GM21619 (cell line): ENCODE results near the gene MPZ.
"Not testable (repeated sequence)": the region's sequence is repeated elsewhere in the genome, so short reads cannot be mapped to it uniquely, and the experiment has no call there.

Source experiments
- ATAC-seq: cut with Tn5 transposase; IDR thresholded peaks from one replicate; pipeline ENCODE4 v1.9.1; 2021; ENCODE audit not compliant: unreplicated experiment

Gene MPZ

DNA sequence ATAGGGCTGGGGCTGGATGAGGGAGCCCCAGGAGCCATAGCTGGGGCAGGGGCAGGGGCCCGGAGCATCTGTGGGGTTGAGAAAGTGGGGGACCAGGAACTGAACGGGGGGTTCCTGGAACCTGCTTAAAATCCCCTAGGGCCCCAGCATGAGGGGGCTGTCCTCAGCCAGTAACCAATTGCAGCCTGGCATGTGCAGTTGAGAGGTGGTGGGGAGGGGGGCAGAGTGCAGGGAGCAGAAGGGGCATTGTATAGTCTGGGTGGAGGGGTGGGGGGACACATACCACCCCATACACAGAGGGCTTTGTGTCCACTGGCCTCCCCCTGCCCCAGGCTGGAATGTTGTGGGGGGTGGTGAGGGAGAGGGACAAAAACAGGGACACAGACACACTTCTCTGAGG is at the start of gene MPZ:
MPZ (minus strand) TSS at position 101 of the 400 bp plus-strand sequence; CDS start at position 38, 63 bp downstream.
- ATAC-seq, result no peak

DNA sequence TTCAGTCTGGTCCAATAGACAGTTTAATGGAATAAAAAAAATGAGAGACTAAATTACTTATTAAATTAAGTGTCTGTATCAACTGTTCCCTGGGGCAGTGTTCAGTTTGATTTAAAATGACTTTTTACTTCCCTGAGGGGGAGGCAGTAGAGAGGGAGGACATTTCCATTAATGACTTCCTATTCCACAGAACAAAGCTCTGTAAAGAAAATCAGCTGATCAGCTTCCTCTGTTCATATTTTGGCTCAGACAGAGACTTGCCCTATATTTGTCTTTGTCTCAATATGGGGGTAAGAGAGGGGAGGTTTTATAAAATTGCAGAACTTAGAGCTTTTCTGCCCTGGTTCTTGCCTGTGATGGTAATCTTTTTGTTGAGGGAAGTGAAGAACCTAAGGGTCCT is 49.5 kb upstream of the MPZ start:
- no peak for ATAC-seq

DNA sequence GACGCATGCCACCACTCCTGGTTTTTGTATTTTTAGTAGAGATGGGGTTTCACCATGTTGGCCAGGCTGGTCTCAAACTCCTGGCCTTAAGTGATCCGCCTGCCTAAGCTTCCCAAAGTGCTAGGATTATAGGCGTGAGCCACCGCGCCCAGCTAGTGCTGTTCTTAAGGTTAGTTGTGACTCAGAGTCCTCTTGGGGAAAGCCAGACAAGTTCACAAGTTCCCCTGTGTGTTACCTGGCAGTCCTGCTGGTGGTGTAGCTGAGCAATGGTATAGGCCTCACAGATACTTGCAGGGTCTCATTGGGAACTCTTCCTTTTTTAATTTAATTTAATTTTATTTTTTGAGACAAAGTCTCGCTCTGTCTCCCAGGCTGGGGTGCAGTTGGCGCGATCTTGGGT is 47.3 kb upstream of the MPZ start:
- ATAC-seq, result no peak

DNA sequence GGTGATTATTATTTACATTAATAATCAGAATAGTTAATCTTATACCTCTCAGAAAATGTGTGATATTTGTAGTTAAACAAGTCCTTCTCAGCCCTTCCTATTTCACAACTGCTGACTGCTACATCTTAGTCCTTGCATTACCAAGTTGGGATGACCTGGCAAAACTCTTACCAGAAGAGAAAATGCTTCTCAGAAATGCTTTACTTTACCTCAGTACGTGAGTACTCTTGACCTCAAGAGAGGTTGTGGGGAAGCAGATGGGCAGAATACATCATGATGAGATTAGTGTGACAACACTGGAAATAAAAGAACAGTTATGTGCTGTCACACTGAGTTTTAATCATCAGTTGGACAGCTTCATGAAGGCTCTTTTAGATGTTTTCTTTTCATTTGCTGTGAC is 41.7 kb upstream of the MPZ start:
- ATAC-seq, result no peak

DNA sequence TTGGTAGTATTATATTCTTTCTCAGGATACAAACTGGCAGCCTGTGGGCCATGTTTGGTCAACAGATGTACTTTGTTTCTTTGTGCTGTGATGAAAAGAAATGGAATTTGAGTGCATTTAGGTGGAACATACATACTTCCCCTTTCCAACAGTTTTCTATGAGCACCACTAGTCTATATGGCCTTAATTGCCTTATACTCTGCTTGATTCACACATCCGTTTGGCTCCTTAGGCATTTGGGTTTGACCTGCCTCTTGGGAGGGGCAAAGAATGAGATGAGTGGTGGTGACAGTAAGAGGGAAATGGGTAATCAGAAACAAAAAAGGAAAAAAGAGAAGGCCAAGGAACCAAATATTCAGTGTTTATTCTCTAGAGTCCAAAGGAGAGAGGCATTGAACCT is 40.9 kb upstream of the MPZ start:
- ATAC-seq, result no peak

DNA sequence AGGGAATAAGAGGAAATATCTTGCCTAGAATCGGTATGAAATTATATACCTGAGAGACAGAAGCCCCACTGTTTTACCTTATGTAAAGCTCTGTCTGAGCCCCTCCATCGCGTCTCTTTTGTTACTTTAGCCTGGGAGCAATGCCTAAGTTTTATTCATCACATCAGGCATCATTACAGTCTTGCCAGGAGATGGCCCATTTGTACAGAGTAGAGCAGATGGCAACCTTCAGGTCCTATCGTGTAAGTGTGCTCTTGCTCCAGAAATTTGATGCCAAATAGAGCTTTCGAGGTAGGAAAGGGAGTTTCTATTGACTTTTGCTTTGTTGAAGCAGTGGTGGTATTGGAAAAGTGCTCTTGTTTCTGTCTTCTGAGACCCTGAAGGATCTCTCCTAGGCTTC is 33.1 kb upstream of the MPZ start:
- ATAC-seq, result no peak

DNA sequence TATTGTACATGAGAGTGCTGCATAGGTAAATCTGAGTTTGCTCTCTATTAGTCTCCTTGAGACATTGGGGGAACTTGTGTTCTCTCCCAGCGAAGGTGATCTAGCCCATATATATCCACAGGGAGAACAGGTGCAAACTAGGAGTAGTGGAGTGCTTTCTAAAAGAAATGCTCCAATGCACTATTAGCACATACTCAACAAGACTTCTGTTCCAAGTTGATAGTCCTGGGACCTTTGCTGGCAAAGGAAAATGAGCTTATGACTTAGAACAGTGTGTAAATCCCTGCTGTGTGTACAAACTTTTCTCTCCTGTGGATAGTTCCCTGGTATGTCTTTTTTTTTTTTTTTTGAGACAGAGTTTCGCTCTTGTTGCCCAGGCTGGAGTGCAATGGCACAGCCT is 32.4 kb upstream of the MPZ start:
- no peak for ATAC-seq

DNA sequence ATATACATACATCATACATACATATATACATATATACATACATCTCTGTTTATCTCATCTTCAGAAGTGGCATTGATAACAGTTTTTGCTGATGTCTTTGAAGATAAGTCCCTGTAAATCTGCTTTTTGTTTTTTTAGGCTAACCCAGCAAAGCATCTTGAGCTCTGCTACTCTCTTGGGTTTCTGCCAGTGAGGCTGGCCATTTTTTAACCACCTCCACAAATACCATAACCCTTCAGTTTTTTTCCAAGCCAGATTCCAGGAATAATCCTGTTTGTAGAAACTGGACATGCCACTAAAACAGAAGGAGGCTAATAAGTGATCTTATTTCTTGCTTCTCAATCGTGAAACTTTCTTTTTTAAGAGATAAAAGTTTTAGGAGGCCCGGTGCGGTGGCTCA is 26.0 kb upstream of the MPZ start:
- no peak for ATAC-seq

DNA sequence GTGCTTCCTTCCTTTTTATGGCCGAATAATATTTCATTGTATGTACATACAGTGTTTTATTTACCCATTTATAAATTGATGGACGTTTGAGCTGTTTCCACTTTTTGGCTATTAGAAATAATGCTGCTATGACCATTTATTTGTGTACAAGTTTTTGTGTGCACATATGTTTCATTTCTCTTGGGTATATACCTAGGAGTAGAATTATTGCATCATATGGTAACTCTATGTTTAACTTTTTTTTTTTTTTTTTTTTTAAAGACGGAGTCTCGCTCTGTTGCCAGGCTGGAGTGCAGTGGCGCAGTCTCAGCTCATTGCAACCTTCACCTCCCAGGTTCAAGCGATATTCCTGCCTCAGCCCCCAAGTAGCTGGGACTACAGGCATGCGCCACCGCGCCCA is 23.4 kb upstream of the MPZ start:
- ATAC-seq, result no peak

DNA sequence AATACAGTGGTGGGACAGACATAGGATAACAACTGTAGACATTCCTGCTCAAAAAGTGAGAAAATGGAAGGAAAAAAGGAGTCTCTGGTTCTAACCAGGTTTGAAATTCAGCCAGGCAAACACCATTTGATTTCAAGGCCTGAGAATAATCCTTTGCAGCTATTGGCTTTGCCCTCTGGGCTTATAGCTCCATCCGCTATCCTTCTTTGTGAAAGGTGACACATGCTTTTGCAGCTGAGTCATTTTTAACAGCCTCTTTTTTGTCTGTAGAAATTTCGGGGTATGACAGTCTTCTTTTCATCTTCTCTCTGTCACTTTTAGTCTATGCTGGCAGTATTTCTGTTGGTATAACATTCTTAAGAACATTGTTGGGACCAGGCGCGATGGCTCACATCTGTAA is 20.6 kb upstream of the MPZ start:
- no peak for ATAC-seq

DNA sequence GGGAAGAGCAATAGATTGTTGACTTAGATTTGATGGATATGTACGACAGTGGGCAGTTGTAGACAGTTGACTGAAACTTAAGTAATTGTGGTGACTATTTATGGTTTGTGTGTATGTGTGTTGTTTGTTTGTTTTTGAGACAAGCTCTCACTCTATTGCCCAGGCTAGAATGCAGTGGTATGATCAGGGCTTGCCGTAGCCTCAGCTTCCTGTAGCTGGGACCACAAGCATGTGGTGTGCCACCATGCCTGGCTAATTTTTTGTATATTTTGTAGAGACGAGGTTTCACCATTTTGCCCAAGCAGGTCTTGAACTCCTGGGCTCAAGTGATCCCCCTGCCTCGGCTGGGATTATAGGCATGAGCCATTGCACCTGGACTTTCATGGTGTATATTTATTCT is 14.3 kb upstream of the MPZ start:
- ATAC-seq, result no peak

DNA sequence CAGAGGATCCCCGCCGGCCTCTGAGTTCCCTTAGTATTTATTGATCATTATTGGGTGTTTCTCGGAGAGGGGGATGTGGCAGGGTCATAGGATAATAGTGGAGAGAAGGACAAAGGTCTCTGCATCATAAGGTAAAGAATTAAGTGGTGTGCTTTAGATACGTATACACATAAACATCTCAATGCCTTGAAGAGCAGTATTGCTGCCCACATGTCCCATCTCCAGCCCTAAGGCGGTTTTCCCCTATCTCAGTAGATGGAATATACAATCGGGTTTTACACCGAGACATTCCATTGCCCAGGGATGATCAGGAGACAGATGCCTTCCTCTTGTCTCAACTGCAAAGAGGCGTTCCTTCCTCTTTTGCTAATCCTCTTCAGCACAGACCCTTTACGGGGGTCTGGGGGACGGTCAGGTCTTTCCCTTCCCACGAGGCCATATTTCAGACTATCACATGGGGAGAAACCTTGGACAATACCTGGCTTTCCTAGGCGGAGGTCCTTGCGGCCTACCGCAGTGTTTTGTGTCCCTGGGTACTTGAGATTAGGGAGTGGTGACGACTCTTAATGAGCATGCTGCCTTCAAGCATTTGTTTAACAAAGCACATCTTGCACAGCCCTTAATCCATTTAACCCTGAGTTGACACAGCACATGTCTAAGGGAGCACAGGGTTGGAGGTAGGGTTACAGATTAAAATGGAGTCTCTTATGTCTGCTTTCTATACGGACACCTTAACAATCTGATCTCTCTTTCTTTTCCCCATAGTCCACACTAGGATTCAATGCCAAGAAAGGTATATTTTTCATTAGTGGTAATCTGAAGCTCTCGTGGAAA is 6.3 kb upstream of the MPZ start:
- ATAC-seq, result not testable (repeated sequence)

DNA sequence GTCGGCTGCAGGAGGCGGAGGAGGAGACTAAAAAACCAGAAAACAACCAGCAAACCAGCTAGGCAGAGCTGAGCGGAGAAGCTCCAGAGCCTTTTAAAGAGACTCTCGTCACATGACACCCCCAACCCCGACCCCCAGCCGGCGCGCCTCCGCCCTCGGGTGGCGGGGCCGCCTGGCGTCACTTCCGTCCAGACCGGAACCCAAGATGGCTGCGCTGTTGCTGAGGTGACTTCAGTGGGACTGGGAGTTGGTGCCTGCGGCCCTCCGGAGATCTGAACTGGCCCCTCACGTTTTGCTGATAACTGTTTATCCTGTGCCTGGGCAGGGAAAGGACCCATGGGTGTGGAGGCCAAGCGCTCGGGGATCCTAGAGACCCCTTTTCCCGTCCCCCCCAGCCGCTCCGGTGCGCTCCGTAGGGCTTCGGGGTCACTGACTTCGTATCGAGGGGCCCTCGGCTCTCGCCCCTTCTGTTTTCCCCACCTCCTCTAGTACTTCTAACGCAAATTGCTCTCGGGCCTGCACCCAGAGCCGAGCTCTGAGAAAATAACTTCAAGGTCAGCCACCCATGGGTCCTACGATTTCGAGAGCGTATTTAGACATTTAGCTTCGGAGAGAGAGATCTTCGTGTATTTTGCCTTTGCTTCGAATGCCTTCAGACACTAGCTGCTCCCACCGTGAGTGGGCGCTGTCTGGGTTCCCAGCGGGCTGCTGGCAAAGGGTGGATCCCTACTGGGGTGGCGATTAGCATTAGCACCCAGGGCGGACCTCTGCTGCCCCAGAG is 4.6 kb upstream of the MPZ start, which contains the start of gene SDHC:
SDHC (plus strand) TSS at position 181 of the 781 bp plus-strand sequence; CDS start at position 206, 25 bp downstream.
- peak; percentile 94 for ATAC-seq

DNA sequence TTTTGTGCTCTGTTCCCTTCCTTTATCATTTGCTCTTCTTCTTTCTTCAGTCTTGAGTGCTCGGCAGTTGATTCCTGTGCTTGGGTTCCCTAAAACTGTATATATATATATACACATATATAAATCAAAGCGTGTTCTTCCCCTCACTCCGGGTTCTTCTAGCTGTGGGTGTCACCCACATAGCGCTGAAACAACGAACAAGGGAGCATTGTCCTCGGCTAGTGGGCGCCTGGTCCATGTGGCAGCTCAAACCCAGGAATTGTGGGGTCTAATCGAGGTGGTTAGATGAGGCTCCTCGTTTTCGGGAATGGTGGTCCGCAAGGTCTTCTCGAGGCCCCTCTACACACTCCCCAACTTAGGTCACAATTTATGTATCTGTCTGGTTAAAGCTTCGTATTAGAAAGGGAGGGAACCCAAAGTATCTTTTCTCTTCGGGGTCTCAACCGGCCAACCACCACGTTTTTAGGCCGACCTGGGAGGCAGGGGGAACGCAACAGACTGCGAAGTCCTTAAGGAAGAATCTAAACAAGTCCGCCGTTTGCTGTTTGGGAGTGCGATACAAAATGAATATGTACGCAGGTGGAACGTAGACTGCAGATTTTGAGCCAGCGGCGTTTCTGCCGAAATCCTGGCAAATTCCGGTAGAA is 3.9 kb upstream of the MPZ start:
- ATAC-seq, result no peak

DNA sequence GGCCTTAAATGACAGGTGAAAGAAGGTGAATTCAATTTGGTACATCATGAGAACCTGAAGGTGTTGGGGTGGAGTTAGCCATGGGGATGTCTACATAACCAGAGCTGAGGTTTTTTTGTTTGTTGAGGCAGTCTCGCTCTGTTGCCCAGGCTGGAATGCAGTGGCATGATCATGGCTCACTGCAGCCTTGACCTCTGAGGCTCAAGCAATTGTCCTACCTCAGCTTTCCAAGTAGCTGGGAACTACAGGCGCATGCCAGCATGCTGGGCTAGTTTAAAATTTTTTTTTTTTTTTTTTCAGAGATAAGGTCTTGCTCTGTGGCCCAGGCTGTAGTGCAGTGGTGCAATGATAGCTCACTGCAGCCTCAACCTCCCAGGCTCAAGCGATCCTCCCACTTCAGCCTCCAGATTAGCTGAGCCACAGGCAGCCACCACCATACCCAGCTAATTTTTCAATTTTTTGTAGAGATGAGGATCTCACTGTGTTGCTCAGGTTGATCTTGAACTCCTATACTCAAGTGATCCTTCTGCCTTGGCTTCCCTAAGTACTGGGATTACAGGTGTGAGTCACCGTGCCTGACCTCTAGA is 1.9 kb upstream of the MPZ start:
- ATAC-seq, result no peak

DNA sequence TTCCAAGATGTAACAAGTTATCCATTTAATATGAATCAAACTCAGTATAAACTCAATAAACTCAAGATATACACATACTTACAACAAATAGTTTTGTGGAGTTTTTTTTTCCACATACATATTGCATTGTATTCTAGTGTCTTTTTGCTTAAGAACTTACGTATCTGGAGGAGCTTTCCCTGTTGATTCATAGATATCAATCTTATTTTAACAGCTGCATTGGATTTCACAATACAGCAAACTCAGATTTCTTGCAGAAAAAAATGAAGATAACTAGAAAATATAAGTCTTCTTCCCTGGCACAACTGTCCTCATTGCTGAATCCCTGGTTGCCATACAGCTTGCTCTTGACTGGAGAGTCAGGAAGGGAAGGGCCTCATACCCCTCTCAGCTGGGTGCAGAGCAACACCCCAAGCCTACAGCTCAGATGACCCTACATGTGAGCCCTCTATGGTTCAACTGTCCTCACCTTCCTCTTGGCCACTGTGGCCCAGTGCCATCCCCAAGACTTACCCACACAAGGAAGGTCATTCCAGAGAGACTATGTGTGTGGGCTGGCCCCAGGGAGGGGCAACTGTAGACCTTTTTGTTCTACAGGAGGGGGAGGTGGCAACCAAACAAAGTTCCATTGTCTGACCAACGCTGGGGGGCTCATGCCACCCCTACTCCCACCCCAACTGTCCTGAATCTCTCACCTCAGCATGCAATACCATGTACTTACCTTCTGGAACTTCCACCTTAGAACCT is 1.7 kb downstream of the MPZ start:
- no peak for ATAC-seq

DNA sequence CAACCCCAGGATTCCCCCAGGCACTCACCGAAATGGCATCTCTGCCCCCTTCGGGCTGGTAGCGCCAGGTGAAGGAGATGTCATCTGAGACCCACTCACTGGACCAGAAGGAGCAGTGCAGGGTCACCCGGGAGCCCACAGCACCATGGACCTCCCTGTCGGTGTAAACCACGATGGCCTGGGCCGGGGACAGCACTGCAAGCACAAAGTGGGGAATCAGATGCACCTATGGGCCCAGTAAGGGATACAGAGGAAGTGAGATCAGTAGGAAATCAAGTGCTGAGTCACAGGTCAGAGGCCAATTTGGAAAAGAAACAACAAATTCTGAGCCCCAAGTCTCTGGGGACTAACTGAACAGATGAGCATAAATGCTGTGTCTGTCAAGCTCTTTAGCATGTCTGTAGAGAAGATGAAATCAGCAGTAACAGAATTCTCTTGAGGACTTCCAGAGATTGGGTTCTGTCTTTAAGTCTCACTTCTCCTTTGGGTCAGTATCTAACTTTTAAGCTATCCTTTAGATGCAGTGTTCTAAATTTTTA is 2.5 kb downstream of the MPZ start:
- ATAC-seq, result no peak

DNA sequence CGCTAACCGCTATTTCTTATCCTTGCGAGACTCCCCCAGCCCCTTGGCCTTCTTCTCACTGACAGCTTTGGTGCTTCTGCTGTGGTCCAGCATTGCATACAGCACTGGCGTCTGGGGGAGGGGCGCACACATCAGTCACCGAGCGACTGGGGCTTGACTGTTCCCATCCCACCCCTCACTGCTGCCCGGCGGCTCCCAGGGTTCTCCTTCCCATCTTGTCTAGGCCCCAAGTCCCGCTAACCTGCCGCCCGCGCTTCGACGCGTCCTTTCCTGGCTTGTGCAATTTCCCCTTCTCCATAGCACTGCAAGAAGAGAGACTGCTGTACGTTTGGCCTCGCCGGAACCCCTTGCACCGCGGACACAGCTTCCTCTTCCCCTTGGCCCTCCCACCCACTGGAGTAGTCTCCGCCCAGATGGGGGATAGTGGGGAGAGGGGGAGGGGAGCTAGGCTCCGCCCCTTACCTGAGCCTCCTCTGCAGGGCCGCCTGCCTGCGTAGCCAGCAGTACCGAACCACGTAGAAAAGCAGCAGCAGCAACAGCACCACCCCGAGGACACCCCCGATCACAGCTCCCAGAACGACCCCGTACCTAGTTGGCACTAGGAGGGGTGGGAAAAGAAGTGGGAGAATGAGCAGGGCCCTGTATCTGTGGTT is 3.8 kb downstream of the MPZ start:
- peak; percentile 83 for ATAC-seq

DNA sequence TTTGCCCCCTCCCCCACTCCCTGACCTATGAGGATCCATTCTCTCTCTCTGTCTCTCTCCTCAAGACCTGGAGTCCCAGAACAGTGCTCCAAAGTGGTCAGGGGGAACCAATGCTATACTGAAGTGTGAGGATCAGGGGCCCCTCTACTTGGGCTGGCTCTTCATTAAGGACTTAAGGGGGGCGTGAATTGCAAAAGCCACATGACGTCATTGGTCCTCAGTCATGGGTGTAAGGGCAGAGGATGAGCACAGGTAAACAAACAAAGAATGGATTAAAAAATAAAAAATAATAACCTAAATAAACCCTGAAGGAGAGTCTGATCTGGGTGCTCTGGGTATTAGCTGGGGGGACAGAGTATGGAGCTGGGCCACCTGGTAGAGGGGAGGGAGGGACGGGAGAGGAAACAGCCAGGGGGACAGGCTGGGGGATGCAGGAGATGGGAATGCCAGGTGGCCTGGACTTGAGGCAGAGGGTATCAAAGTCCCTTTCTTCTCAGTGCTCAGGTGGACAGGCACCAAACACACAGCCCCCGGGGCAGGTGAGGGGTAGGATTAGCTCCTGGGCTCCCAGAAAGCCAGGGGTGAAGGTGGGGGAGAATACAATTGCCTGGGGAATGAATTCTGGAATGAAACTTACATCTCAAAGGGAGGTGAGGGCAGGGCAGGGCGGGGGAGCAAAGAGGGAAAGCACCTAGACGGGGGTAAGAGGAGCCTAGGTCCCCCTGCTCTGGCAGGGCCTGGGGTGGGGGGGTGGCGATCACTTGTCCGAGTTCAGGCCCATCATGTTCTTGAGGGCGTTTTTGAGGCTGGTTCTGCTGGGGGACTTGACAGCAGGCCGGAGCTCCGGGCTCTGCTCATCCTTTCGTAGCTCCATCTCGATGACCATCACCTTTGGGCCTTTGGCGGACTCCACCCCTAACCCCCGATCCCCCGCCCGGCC is 4.6 kb downstream of the MPZ start:
- ATAC-seq, result no peak
